GM03348 (cell line): Measurements from ENCODE around the gene FBXO30.
A peak's percentile ranks its signal among the peaks of the same experiment; 100 is the strongest.

Source experiments
- DNase-seq: peaks from one replicate; pipeline ENCODE4 v3.0.0; 2012; ENCODE audit warnings: low spot score

Gene FBXO30

DNA sequence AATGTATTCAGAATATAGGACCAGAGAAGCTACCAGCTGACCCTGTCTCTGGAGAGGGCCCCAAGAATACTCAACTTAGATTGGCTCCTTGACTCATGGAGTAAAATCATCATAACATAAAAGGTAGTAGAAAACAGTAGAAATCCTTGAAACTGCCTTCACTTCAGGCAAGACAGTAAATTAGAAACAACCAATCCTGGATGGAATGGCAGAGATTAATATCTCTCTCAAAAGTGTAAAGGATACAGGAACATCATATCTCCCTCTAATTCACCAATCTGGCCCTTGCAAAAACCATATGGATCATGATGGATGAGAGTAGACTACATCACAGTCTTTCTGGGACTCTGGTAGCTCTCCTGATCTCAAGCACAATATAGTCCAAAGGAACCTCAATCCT, 58.9 kb downstream of the FBXO30 start:
- DNase-seq: no peak

DNA sequence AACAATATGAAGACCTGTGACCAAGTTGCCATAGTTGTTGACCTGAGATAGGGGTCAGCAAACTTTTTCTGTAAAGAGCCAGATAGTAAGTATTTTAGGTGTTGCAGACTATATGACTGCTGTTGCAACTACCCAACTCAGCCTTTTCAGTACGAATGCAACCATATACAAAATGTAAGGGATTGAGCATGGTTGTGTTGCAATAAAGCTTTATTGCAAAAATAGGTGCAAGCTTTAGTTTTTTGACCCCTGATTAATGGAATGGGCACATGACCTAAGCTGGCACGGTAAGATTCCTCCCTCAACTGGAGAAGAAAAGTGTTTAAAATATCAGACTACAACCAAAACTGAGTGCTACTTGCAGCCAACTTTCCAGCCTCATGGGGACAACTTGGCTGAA, 62.0 kb downstream of the FBXO30 start:
- DNase-seq: no peak

DNA sequence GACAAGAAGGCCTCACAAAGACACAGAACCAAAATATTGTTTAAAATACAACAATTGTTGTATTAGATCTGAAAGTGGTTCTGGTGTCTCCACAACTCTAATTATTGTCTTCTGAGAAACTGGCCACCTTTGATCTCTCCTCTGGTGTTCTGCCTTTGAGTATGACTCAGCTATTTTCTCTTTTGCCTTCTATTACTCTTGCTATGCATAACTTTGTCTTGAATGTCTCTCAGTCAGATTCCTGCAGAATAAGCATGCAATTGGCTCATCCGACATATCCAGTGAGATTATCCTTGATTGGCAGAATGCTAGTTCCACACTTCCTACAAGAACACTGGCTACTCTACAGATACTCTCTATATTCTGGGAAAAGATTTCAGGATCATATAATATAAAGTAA, 65.0 kb downstream of the FBXO30 start:
- DNase-seq: peak; percentile 60

DNA sequence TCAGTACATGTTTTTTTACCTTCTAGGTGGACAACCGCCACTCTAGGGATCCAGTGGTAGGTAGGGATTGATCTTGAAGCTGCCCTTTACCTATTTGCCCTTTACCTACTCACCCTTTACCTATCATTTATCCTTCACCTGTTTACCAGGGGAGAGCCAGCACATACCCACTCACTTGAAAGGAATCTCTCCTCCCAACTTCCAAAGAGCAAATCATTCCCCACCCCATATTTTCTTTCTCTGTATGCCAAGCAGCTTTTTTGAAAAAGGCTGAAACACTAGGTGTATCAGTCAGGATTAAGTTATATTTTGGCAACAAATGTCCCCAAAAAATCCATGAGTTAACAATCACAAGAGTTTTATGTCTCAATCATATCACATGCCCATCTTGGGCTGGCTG, 68.7 kb downstream of the FBXO30 start:
- no peak for DNase-seq

DNA sequence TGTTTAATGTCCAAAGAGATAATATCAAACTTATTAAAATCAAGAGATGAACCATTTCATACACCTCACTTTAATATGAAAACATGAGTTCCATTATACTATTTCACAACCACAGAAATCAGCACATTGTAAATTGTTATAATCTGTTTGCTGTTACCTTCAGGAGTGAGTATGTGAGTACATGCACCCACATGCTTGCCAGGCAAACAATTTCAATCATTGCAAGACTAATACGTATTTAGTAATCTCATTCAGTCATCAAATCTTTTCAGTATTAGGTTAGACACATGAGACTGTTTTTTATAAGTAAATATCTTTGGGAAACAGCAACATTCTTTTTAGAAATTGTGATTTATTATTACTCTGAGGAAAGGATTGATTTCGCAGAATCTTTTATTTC, 70.0 kb downstream of the FBXO30 start:
- no peak for DNase-seq
